A549 treated with RU486 at 1 μM for 4 hours (cell line): ENCODE data around the gene MOB2. TPM values are rescaled to one million over a fixed set of nuclear protein-coding genes. Genes with fewer than 3 reads are reported as not detected.

ENCODE experiments used
- total RNA-seq: library from RNA; stranded (reverse); fragments of 200-300 nt; extraction: Qiagen RNA extraction; gene quantifications from 5 replicates; pipeline ENCODE4 v1.2.3, GENCODE V29; 2022; ENCODE audit warnings: low read depth

Gene MOB2
- total RNA-seq, result 33.6 to 47.2 TPM (median 39.7 TPM) in 5 replicates

GRCh38 chr11:1486054-1486825, at the start of gene MOB2:
TSS of gene MOB2 (minus strand) at chr11:1486779. CDS start at chr11:1486556, 223 bp downstream.

Other genes with a start within 250 kb of the MOB2 start
- gene TOLLIP, start 177.1 kb downstream of the MOB2 start, total RNA-seq, result 35.7 to 52.5 TPM (median 51.3 TPM) in 5 replicates
- gene BRSK2, start 96.8 kb downstream of the MOB2 start, total RNA-seq, result 5.1 to 8.3 TPM (median 6.4 TPM) in 5 replicates
- 1.3 to 2.5 TPM (median 1.7 TPM) in 5 replicates for gene DUSP8, start 85.5 kb upstream of the MOB2 start, total RNA-seq
- gene KRTAP5-1, start 98.5 kb upstream of the MOB2 start, total RNA-seq, result not detected in 5 replicates
- gene KRTAP5-2, start 111.5 kb upstream of the MOB2 start, total RNA-seq, result not detected in 5 replicates
- not detected in 5 replicates for gene KRTAP5-3, start 121.7 kb upstream of the MOB2 start, total RNA-seq
- not detected in 5 replicates for gene KRTAP5-4, start 135.4 kb upstream of the MOB2 start, total RNA-seq
- gene KRTAP5-5, start 143.0 kb upstream of the MOB2 start, total RNA-seq, result not detected in 5 replicates
- gene KRTAP5-6, start 210.4 kb upstream of the MOB2 start, total RNA-seq, result not detected in 5 replicates